Umbilical cord (tissue), 2 donors: ENCODE results near the gene COL5A1. TPM values are rescaled to one million over a fixed set of nuclear protein-coding genes. Genes with fewer than 3 reads are reported as not detected.
A peak's percentile ranks its signal among the peaks of the same experiment; 100 is the strongest.

ENCODE experiments used
- DNase-seq: peaks from one replicate; pipeline ENCODE4 v3.0.0-alpha.2; 2015; ENCODE audit warnings: low spot score
- total RNA-seq: library from RNA; depleted of rRNA; stranded (reverse); fragments of >200 nt; gene quantifications from one replicate; pipeline ENCODE4 v1.2.3, GENCODE V29; 2014; ENCODE audit warnings: low replicate concordance; ENCODE audit not compliant: insufficient read depth

COL5A1 gene
- total RNA-seq, 1 donor from 2014 or later = 1,367 TPM

GRCh38 chr9:134785325-134786108, 143.9 kb downstream of the COL5A1 start:
- DNase-seq = peak; percentile 81

- no peak for DNase-seq
These were observed 146.3 kb downstream of the COL5A1 start for GRCh38 chr9:134787601-134788531.

- DNase-seq = peak; percentile 64
These were observed 147.6 kb downstream of the COL5A1 start for GRCh38 chr9:134789168-134789567.

- no peak for DNase-seq
These were observed 149.4 kb downstream of the COL5A1 start for GRCh38 chr9:134791009-134791408.

DNA sequence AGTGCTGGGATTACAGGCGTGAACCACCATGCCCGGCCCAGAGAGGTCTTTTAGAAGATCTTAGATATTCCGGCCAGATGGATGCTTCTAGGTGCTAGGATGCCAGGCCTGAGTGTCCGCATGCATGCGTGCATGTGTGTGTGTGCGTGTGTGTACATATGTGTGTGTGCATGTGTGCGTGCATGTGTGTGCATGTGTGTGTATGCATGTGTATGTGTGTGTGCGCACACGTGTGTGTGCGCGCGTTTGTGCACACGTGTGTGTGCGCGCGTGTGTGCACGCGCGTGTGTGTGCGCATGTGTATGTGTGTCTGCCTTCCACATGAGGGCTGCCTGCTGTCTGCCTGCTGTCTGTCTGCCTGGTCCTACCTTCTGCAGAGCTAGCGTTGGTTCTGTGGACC, 151.0 kb downstream of the COL5A1 start:
- no peak for DNase-seq

- peak; percentile 73 for DNase-seq
These were observed 151.9 kb downstream of the COL5A1 start for GRCh38 chr9:134793288-134794188.

GRCh38 chr9:134794663-134795370, 153.2 kb downstream of the COL5A1 start:
- no peak for DNase-seq

- no peak for DNase-seq
These were observed 153.8 kb downstream of the COL5A1 start for GRCh38 chr9:134795446-134795845.

GRCh38 chr9:134796882-134797281, 155.3 kb downstream of the COL5A1 start:
- DNase-seq = no peak

- peak; percentile 44 for DNase-seq
These were observed 159.3 kb downstream of the COL5A1 start for GRCh38 chr9:134800791-134801339.

DNA sequence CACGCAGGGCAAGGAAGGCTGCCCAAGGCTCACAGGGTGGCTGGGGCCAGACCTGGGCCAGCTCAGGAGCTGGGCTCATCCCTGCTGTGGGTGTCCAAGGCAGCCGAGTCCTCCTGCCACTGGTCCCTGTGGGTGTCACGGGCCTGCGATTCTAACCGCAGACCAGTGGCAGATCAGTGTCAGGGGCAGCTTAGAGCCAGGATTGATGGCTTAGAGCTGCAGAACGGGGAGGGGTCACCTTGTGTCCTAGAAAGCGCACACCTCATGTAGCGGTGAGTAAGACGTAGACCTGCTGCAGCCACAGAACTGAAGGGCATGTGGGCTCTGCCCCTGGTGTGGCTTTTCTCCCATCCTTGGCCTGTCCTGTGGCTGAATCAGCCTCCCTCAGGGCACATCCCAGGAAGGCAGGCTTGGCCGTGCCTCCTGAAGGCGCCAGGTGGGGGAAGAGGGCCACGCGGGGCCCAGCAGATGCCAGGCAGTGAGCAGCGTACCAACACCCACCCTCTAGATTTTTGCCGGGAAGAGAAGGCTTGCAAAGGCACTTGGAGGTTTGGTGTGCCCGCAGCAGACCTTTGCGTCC, 160.7 kb downstream of the COL5A1 start:
- no peak for DNase-seq

- DNase-seq = no peak
These were observed 163.3 kb downstream of the COL5A1 start for GRCh38 chr9:134804871-134805270.

DNA sequence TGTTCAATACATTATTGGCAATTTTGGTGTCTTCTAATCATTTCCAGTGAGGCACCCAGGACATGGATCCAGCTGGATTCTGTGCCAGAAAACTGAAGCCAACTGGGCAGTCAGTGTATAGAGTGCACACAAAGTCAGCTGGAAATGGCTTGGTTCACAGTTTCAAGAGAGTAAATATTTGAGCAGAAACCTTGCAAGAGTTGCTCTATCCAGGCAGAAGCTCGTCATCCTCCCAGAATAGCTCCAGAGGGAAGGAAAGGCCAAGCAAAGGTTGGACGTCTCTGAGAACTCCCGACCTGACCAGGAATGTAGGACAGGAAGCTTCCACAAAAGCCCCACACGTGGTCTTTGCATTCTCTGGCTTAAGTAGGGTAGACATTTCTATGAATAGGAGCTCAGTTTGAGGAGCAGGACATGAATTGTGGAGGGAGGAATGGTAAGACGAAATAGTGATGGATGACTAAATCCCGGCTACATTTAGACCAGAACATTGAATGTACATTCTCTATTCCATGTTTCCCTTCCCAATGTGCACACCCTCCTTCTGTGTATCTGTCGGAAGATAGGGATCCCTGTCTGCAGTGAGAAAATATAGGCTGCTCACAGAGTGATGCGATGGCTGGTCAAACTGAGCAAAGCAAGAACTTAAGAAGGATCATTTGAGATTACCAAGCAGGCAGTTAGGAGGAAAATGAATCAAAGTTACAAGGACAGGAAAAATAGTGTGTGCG, 166.3 kb downstream of the COL5A1 start:
- DNase-seq = peak; percentile 92

- DNase-seq = no peak
These were observed 166.8 kb downstream of the COL5A1 start for GRCh38 chr9:134808447-134808792.

GRCh38 chr9:134809292-134809691, 167.7 kb downstream of the COL5A1 start:
- DNase-seq = no peak

GRCh38 chr9:134809826-134810225, 168.2 kb downstream of the COL5A1 start:
- no peak for DNase-seq

GRCh38 chr9:134811079-134811672, 169.6 kb downstream of the COL5A1 start:
- no peak for DNase-seq

DNA sequence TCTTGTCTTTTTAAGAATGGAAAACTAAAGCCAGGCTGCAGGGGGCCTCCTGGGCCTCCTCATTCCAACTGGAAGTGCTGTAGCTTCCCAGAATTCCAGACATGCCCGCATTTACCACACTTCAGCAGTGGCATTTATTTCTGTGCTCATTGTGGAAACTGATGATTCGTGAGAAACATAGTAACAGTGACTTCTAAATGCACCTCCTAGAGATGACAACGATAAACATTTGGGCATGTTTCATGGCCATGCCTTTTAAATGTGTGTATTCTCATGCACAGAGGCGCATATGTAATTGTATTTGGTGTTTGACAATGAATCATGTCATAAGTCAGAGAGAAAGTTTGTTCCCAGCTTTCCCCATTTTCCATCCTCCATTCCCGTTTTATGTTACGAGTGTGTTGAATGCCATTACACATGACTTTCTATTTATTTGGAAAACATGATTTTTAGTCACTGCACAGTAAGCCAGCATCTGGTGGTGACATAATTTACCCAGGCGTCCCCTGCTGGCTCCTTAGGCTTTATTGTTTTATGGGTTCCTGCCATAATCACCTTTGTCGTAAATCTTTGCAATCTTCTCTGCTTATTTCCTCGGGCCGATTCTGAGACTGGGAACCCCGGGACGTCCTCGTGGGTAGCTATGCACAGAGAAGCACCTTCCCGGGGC, 170.2 kb downstream of the COL5A1 start:
- DNase-seq = peak; percentile 47

GRCh38 chr9:134812343-134812673, 170.7 kb downstream of the COL5A1 start:
- DNase-seq = no peak
